ENCODE measurements around the gene CNR2.

CNR2 gene

GRCh38 chr1:23928789-23929188 lies 15.6 kb upstream of the CNR2 start:
- H3K4me3 ChIP-seq (ENCODE audit: low read length), result no peak overlapping the region
- TF ChIP-seq ZNF274 (IDR thresholded peaks at IDR 0.05; ENCODE audit: low read depth, low read length), result no peak

GRCh38 chr1:23927097-23927496 lies 13.9 kb upstream of the CNR2 start:
- TF ChIP-seq ZNF274 (IDR thresholded peaks at IDR 0.05; ENCODE audit: low read depth, low read length), result no peak

GRCh38 chr1:23925279-23925678 lies 12.1 kb upstream of the CNR2 start:
- H3K4me3 ChIP-seq (ENCODE audit: low read length), result no peak overlapping the region
- TF ChIP-seq ZNF274 (IDR thresholded peaks at IDR 0.05; ENCODE audit: low read depth, low read length), result no peak

More at GRCh38 chr1:23927097-23927496, 13.9 kb upstream of the CNR2 start:
- no peak overlapping the region for H3K4me3 ChIP-seq (ENCODE audit: low read length)

- TF ChIP-seq ZNF274 (IDR thresholded peaks at IDR 0.05; ENCODE audit: low read depth, low read length), result no peak
- no peak overlapping the region for H3K4me3 ChIP-seq (ENCODE audit: low read length)
Observed at GRCh38 chr1:23924601-23925000, 11.4 kb upstream of the CNR2 start.

- no peak overlapping the region for H3K4me3 ChIP-seq (ENCODE audit: low read length)
- no peak for TF ChIP-seq ZNF274 (IDR thresholded peaks at IDR 0.05; ENCODE audit: low read depth, low read length)
Observed at GRCh38 chr1:23923592-23924499, 10.7 kb upstream of the CNR2 start.

- no peak overlapping the region for H3K4me3 ChIP-seq (ENCODE audit: low read length)
- no peak for TF ChIP-seq ZNF274 (IDR thresholded peaks at IDR 0.05; ENCODE audit: low read depth, low read length)
Observed at GRCh38 chr1:23922321-23922943, 9.3 kb upstream of the CNR2 start.

GRCh38 chr1:23916209-23917131 lies 3.3 kb upstream of the CNR2 start:
- no peak for TF ChIP-seq ZNF274 (IDR thresholded peaks at IDR 0.05; ENCODE audit: low read depth, low read length)
- H3K4me3 ChIP-seq (ENCODE audit: low read length), result no peak overlapping the region; the same call in 1 of the 2 replicates

- TF ChIP-seq ZNF274 (IDR thresholded peaks at IDR 0.05; ENCODE audit: low read depth, low read length), result no peak
- H3K4me3 ChIP-seq (ENCODE audit: low read length), result no peak overlapping the region
Observed at GRCh38 chr1:23915466-23915865, 2.3 kb upstream of the CNR2 start.

GRCh38 chr1:23914921-23915320 lies 1.8 kb upstream of the CNR2 start:
- TF ChIP-seq ZNF274 (IDR thresholded peaks at IDR 0.05; ENCODE audit: low read depth, low read length), result no peak
- no peak overlapping the region for H3K4me3 ChIP-seq (ENCODE audit: low read length)

GRCh38 chr1:23911921-23912320 lies 1.2 kb downstream of the CNR2 start:
- H3K4me3 ChIP-seq (ENCODE audit: low read length), result peak overlapping the region; percentile 48; the same call in 1 of the 2 replicates
- no peak for TF ChIP-seq ZNF274 (IDR thresholded peaks at IDR 0.05; ENCODE audit: low read depth, low read length)

- peak overlapping the region; percentile 36; the same call in 1 of the 2 replicates for H3K4me3 ChIP-seq (ENCODE audit: low read length)
- no peak for TF ChIP-seq ZNF274 (IDR thresholded peaks at IDR 0.05; ENCODE audit: low read depth, low read length)
Observed at GRCh38 chr1:23910553-23911246, 2.5 kb downstream of the CNR2 start.

GRCh38 chr1:23910144-23910543 lies 3.0 kb downstream of the CNR2 start:
- no peak for TF ChIP-seq ZNF274 (IDR thresholded peaks at IDR 0.05; ENCODE audit: low read depth, low read length)

GRCh38 chr1:23909412-23909811 lies 3.8 kb downstream of the CNR2 start:
- H3K4me3 ChIP-seq (ENCODE audit: low read length), result peak overlapping the region; percentile 2; the same call in 1 of the 2 replicates
- no peak for TF ChIP-seq ZNF274 (IDR thresholded peaks at IDR 0.05; ENCODE audit: low read depth, low read length)

More at GRCh38 chr1:23910144-23910543, 3.0 kb downstream of the CNR2 start:
- peak overlapping the region; percentile 11; the same call in 1 of the 2 replicates for H3K4me3 ChIP-seq (ENCODE audit: low read length)

All from GM08714 (cell line).